Vagina (tissue), 2 donors: ENCODE results near the gene SCGB1D2. TPM values are rescaled to one million over a fixed set of nuclear protein-coding genes. Genes with fewer than 3 reads are reported as not detected.
"Not testable (repeated sequence)": the region's sequence is repeated elsewhere in the genome, so short reads cannot be mapped to it uniquely, and the experiment has no call there.

Experiments
- DNase-seq, 2 donors: peaks; one replicate each; pipeline ENCODE4 v3.0.0-alpha.2; 2017; ENCODE audit errors: extremely low spot score in 2 of 2
- H3K27ac ChIP-seq: fragments of 200-600 bp; sonication (generic); one replicate; pipeline ENCODE4 v1.5.1; 2019
- H3K27me3 ChIP-seq: fragments of 200-600 bp; sonication (generic); one replicate; pipeline ENCODE4 v1.5.1; 2019
- H3K36me3 ChIP-seq, 2 donors: fragments of 200-600 bp; sonication (generic); one replicate each; pipeline ENCODE4 v1.5.1; 2017 to 2019
- H3K4me1 ChIP-seq: fragments of 200-600 bp; sonication (generic); one replicate; pipeline ENCODE4 v1.5.1; 2019
- H3K4me3 ChIP-seq, 2 donors: fragments of 200-600 bp; sonication (generic); 1 replicate in 1 of 2; 2 replicates in 1 of 2; pipeline ENCODE4 v1.5.1; 2016 to 2019
- H3K9me3 ChIP-seq: fragments of 200-600 bp; sonication (generic); one replicate; pipeline ENCODE4 v1.5.1; 2019
- POLR2A ChIP-seq, 2 donors: fragments of 450-650 bp; IDR thresholded peaks; one replicate each; pipeline ENCODE4 v1.6.1; 2017; ENCODE audit warnings: antibody characterized with exemption in 2 of 2, mild to moderate bottlenecking in 2 of 2, moderate library complexity in 2 of 2
- POLR2AphosphoS5 ChIP-seq, 2 donors: sonication (generic); formaldehyde crosslinking; IDR thresholded peaks; one replicate each; pipeline ENCODE4 v1.9.0; 2017; ENCODE audit warnings: antibody characterized with exemption in 2 of 2, mild to moderate bottlenecking in 2 of 2, low read depth in 1 of 2; ENCODE audit not compliant: insufficient read depth in 1 of 2
- intact Hi-C: fragments of 100-400 bp; cut with DNase I; formaldehyde crosslinking; loops from one replicate; pipeline ENCODE4 v1.15.1; 2023
- total RNA-seq: library from RNA; depleted of rRNA; stranded (reverse); fragments of >200 nt; gene quantifications from one replicate; pipeline ENCODE4 v1.2.3, GENCODE V29; 2016
- TF ChIP-seq, protein P1 (sequence below), 3 experiments: fragments of 450-650 bp in 2 of 3; fragments of 200-600 bp in 1 of 3; sonication (generic) in 1 of 3; IDR thresholded peaks; one replicate each; pipeline ENCODE4 v1.5.1; 2017 to 2019; ENCODE audit warnings: antibody characterized with exemption in 3 of 3, mild to moderate bottlenecking in 2 of 3, moderate library complexity in 2 of 3

Gene SCGB1D2, protein sequence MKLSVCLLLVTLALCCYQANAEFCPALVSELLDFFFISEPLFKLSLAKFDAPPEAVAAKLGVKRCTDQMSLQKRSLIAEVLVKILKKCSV
- not detected for total RNA-seq

DNA sequence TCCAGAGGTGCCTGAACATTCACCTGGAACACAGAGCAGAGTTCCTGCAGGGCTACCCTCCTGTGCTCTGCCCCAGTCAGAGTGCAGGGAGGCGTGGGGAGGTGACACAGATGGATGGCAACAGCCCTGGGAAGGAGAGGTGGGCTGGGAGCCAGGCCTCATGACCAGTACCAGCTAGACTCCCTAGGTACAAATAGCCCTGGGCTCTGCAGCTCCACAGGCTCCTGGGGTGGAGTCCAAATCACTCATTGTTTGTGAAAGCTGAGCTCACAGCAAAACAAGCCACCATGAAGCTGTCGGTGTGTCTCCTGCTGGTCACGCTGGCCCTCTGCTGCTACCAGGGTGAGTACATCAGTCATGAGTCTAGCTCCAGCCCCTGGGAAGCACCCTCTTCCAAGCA is at the start of gene SCGB1D2:
SCGB1D2 (plus strand) TSS at position 219 of the 400 bp plus-strand sequence; CDS start at position 288, 69 bp downstream.
- H3K27me3 ChIP-seq: no peaks in the 10 kb centered on the region
- DNase-seq: no peak
- intact Hi-C loops: no loop called here

DNA sequence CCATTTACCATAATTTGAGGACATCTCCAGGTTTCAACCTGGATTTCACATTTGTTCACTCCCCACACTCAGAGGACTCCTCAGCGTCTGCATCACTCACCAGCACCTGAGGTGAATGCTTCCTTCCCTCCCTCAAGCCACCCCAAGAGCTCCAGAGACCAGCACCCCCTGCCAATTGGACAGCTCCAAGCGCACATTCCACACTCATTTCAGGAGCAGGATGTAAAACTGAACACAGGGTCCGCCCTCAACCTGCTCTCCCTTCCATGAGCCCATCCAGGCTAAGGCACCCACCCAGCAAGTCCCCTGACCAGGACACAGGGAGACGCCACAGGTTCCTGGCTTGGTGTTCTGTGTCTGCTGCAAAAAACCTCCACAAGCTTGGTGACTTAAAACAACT is 48.1 kb upstream of the SCGB1D2 start:
- H3K4me3 ChIP-seq: no peak overlapping the region
- H3K27ac ChIP-seq: no peak overlapping the region
- TF ChIP-seq POLR2A (IDR thresholded peaks at IDR 0.05) (no peak), POLR2AphosphoS5 (IDR thresholded peaks at IDR 0.05; ENCODE audit: insufficient read depth in 1 of 2, low read depth in 1 of 2) (no peak)
- TF ChIP-seq, protein P1, sequence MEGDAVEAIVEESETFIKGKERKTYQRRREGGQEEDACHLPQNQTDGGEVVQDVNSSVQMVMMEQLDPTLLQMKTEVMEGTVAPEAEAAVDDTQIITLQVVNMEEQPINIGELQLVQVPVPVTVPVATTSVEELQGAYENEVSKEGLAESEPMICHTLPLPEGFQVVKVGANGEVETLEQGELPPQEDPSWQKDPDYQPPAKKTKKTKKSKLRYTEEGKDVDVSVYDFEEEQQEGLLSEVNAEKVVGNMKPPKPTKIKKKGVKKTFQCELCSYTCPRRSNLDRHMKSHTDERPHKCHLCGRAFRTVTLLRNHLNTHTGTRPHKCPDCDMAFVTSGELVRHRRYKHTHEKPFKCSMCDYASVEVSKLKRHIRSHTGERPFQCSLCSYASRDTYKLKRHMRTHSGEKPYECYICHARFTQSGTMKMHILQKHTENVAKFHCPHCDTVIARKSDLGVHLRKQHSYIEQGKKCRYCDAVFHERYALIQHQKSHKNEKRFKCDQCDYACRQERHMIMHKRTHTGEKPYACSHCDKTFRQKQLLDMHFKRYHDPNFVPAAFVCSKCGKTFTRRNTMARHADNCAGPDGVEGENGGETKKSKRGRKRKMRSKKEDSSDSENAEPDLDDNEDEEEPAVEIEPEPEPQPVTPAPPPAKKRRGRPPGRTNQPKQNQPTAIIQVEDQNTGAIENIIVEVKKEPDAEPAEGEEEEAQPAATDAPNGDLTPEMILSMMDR (IDR thresholded peaks at IDR 0.05): no peak
- intact Hi-C loops: no loop called here
- no peaks in the 10 kb centered on the region for H3K27me3 ChIP-seq
- no peaks in the 10 kb centered on the region for H3K4me1 ChIP-seq
- H3K36me3 ChIP-seq: no peaks in the 10 kb centered on the region
- no peaks in the 10 kb centered on the region for H3K9me3 ChIP-seq
- peak in 1 of 2 donors; percentile 81 for DNase-seq

More for the DNA sequence above, at the start of gene SCGB1D2:
- Histone ChIP-seq H3K27ac (no peak within 1 kb of the TSS), H3K9me3 (no peaks in the 10 kb centered on the region), H3K4me1 (no peaks in the 10 kb centered on the region), H3K36me3 (no peaks in the 10 kb centered on the region), H3K4me3 (no peak within 1 kb of the TSS)
- TF ChIP-seq, protein P1 (IDR thresholded peaks at IDR 0.05): no peak
- no peak for TF ChIP-seq POLR2A (IDR thresholded peaks at IDR 0.05)
- TF ChIP-seq POLR2AphosphoS5 (IDR thresholded peaks at IDR 0.05; ENCODE audit: insufficient read depth in 1 of 2, low read depth in 1 of 2): no peak

DNA sequence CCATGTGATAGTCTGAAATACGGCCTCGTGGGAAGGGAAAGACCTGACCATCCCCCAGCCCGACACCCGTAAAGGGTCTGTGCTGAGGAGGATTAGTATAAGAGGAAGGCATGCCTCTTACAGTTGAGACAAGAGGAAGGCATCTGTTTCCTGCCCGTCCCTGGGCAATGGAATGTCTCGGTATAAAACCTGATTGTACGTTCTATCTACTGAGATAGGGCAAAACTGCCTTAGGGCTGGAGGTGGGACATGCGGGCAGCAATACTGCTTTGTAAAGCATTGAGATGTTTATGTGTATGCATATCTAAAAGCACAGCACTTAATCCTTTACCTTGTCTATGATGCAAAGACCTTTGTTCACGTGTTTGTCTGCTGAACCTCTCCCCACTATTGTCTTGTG is 47.0 kb upstream of the SCGB1D2 start:
- H3K9me3 ChIP-seq, DNase-seq, intact Hi-C loops, H3K36me3 ChIP-seq, H3K27me3 ChIP-seq, H3K27ac ChIP-seq, H3K4me1 ChIP-seq, H3K4me3 ChIP-seq: not testable (repeated sequence)

DNA sequence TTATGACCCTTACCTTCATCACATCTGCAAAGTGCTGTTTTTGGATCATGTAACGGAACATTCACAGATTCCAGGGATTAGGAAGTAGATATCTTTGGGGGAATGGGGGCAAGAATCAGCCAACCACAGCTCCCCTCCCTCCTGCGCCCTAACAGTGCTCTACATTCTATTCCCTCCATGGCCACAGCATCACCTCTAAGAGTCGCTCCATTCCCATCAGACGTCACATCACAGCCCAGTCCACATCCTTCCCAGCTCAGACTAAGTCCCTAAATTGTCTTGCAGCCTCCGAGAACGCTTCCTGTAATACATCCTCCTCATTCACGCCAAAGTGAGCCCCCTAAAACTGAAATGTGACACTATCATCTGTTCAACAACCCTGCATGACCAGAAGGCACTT is 46.1 kb upstream of the SCGB1D2 start:
- Histone ChIP-seq H3K4me1 (no peaks in the 10 kb centered on the region), H3K27me3 (no peaks in the 10 kb centered on the region), H3K4me3 (no peak overlapping the region), H3K9me3 (no peaks in the 10 kb centered on the region), H3K27ac (no peak overlapping the region), H3K36me3 (no peaks in the 10 kb centered on the region)
- intact Hi-C loops: no loop called here
- DNase-seq: no peak
- no peak for TF ChIP-seq POLR2AphosphoS5 (IDR thresholded peaks at IDR 0.05; ENCODE audit: insufficient read depth in 1 of 2, low read depth in 1 of 2)
- TF ChIP-seq, protein P1 (IDR thresholded peaks at IDR 0.05): no peak
- no peak for TF ChIP-seq POLR2A (IDR thresholded peaks at IDR 0.05)

DNA sequence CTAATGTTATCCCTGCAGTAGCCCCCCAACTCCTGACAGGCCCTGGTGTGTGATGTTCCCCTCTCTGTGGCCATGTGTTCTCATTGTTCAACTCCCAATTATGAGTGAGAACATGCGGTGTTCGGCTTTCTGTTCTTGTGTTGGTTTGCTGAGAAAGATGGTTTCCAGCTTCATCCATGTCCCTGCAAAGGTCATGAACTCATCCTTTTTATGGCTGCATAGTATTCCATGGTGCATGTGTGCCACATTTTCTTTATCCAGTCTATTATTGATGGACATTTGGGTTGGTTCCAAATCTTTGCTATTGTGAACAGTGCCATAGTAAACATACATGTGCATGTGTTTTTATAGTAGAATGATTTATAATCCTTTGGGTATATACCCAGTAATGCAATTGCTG is 44.6 kb upstream of the SCGB1D2 start:
- H3K27me3 ChIP-seq, H3K4me1 ChIP-seq, H3K9me3 ChIP-seq, H3K27ac ChIP-seq, DNase-seq, H3K4me3 ChIP-seq, H3K36me3 ChIP-seq, intact Hi-C loops: not testable (repeated sequence)

DNA sequence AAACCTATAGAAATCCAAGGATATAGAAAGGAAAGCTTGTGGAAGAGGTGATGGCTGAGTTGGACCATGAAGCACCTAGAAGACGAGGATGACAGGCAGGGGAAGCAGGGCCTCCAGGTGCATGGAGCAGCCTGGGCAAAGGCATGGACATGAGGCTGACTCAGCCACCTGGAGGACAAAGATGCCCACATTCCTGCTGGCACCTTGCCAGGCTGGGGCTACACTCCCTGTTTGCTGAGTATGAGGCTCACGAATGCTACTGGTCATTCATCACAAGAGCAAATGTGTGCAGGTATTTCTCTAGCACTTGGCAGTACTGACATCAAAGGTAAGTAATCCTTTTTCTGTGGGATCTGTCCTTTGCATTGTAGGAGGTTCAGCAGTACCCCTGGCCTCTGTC is 40.7 kb upstream of the SCGB1D2 start:
- Histone ChIP-seq H3K27ac (no peak overlapping the region), H3K4me1 (no peaks in the 10 kb centered on the region), H3K27me3 (no peaks in the 10 kb centered on the region), H3K9me3 (no peaks in the 10 kb centered on the region), H3K36me3 (no peaks in the 10 kb centered on the region), H3K4me3 (no peak overlapping the region)
- no peak for TF ChIP-seq POLR2AphosphoS5 (IDR thresholded peaks at IDR 0.05; ENCODE audit: insufficient read depth in 1 of 2, low read depth in 1 of 2)
- no peak for TF ChIP-seq POLR2A (IDR thresholded peaks at IDR 0.05)
- TF ChIP-seq, protein P1 (IDR thresholded peaks at IDR 0.05): no peak
- intact Hi-C loops: no loop called here
- no peak for DNase-seq
